SU-DHL-6 (cell line): ENCODE measurements around the gene PDCD1.

Source experiments
- EZH2phosphoT487 ChIP-seq: fragments of 200-600 bp; sonication (generic), shearing (Covaris generic); conservative IDR thresholded peaks from 2 replicates; pipeline ENCODE4 v1.6.1; 2018; ENCODE audit warnings: mild to moderate bottlenecking, antibody characterized with exemption, low read length, moderate library complexity, mixed read lengths
- TF ChIP-seq, protein P1 (sequence below): fragments of 200-600 bp; sonication (generic); IDR thresholded peaks from one replicate; pipeline ENCODE4 v1.5.1; 2017; ENCODE audit warnings: antibody characterized with exemption, mild to moderate bottlenecking, low read length, moderate library complexity; ENCODE audit not compliant: insufficient read depth, poor library complexity, severe bottlenecking

GRCh38 chr2:241803387-241804325 lies 55.0 kb downstream of the PDCD1 start:
- TF ChIP-seq, protein P1, sequence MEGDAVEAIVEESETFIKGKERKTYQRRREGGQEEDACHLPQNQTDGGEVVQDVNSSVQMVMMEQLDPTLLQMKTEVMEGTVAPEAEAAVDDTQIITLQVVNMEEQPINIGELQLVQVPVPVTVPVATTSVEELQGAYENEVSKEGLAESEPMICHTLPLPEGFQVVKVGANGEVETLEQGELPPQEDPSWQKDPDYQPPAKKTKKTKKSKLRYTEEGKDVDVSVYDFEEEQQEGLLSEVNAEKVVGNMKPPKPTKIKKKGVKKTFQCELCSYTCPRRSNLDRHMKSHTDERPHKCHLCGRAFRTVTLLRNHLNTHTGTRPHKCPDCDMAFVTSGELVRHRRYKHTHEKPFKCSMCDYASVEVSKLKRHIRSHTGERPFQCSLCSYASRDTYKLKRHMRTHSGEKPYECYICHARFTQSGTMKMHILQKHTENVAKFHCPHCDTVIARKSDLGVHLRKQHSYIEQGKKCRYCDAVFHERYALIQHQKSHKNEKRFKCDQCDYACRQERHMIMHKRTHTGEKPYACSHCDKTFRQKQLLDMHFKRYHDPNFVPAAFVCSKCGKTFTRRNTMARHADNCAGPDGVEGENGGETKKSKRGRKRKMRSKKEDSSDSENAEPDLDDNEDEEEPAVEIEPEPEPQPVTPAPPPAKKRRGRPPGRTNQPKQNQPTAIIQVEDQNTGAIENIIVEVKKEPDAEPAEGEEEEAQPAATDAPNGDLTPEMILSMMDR: no peak
- TF ChIP-seq EZH2phosphoT487: no peak
